HepG2 (cell line): Measurements from ENCODE around the gene ADCY9. TPM values are rescaled to one million over a fixed set of nuclear protein-coding genes. Genes with fewer than 3 reads are reported as not detected.

ENCODE experiments used
- CBX2 ChIP-seq, 2 experiments: fragments of 200-600 bp in 1 of 2; sonication (generic); formaldehyde crosslinking in 1 of 2; IDR thresholded peaks; 2 replicates each; pipeline versions ENCODE4 v1.7.0 to v1.8.1; 2018 to 2022; ENCODE audit warnings: low read depth in 2 of 2, low read length in 1 of 2, mild to moderate bottlenecking in 1 of 2, missing genetic modification reagents in 1 of 2
- FOXC1 ChIP-seq: sonication (generic); formaldehyde crosslinking; IDR thresholded peaks from 2 replicates; pipeline ENCODE4 v1.8.0; 2022; ENCODE audit warnings: mild to moderate bottlenecking, missing genetic modification reagents, borderline replicate concordance
- GATAD2A ChIP-seq: IDR thresholded peaks from 2 replicates; pipeline ENCODE4 v1.6.1; 2016
- HES4 ChIP-seq: sonication (generic); formaldehyde crosslinking; IDR thresholded peaks from 2 replicates; pipeline ENCODE4 v1.9.0; 2021; ENCODE audit warnings: mild to moderate bottlenecking, missing genetic modification reagents, borderline replicate concordance
- JDP2 ChIP-seq: sonication (generic); formaldehyde crosslinking; IDR thresholded peaks from 2 replicates; pipeline ENCODE4 v1.8.1; 2022; ENCODE audit warnings: missing genetic modification reagents, borderline replicate concordance
- RAD51 ChIP-seq: fragments of 450-650 bp; IDR thresholded peaks from 2 replicates; pipeline ENCODE4 v1.6.1; 2016; ENCODE audit warnings: borderline replicate concordance
- SIN3B ChIP-seq: fragments of 150-350 bp; IDR thresholded peaks from 2 replicates; pipeline ENCODE4 v1.6.1; 2014; ENCODE audit warnings: low read length
- ZBTB1 ChIP-seq: sonication (generic); formaldehyde crosslinking; IDR thresholded peaks from 2 replicates; pipeline ENCODE4 v1.4.0; 2020; ENCODE audit warnings: missing genetic modification reagents, borderline replicate concordance
- ZNF274 ChIP-seq: sonication (generic); formaldehyde crosslinking; IDR thresholded peaks from 2 replicates; pipeline ENCODE4 v1.5.1; 2020; ENCODE audit warnings: mild to moderate bottlenecking, missing genetic modification reagents
- ZNF326 ChIP-seq: sonication (generic); formaldehyde crosslinking; IDR thresholded peaks from 2 replicates; pipeline ENCODE4 v1.4.0; 2020; ENCODE audit warnings: missing genetic modification reagents, borderline replicate concordance
- ZNF501 ChIP-seq: sonication (generic); formaldehyde crosslinking; IDR thresholded peaks from 2 replicates; pipeline ENCODE4 v1.5.1; 2020; ENCODE audit warnings: mild to moderate bottlenecking, moderate library complexity, missing genetic modification reagents
- ZNF891 ChIP-seq: sonication (generic); formaldehyde crosslinking; IDR thresholded peaks from 2 replicates; pipeline ENCODE4 v1.5.0; 2020; ENCODE audit warnings: mild to moderate bottlenecking, missing genetic modification reagents
- ZSCAN30 ChIP-seq: sonication (generic); formaldehyde crosslinking; IDR thresholded peaks from 2 replicates; pipeline ENCODE4 v1.5.0; 2020; ENCODE audit warnings: mild to moderate bottlenecking, missing genetic modification reagents
- polyA plus RNA-seq, 8 experiments: library from polyadenylated mRNA; depleted of rRNA in 3 of 8; stranded (reverse) in 7 of 8; unstranded in 1 of 8; fragments of >200 nt; fragmentation: Illumina TruSeq in 4 of 8; extraction: Trizol in 4 of 8; gene quantifications; 2 replicates each; pipeline versions ENCODE4 v1.2.1 to v1.2.3, GENCODE V29; 2011 to 2016; ENCODE audit warnings: low read depth in 4 of 8, missing spikeins in 1 of 8, mixed read lengths in 1 of 8; ENCODE audit not compliant: insufficient read depth in 1 of 8
- total RNA-seq, 5 experiments: library from RNA; depleted of rRNA; stranded (reverse); fragments of >200 nt; fragmentation: Illumina TruSeq; extraction: Trizol; gene quantifications; 2 replicates each; pipeline ENCODE4 v1.2.3, GENCODE V29; 2016; ENCODE audit warnings: low read depth in 1 of 5
- TF ChIP-seq, protein P1 (sequence below): sonication (generic); formaldehyde crosslinking; IDR thresholded peaks from 2 replicates; pipeline ENCODE4 v1.4.0; 2020; ENCODE audit warnings: missing genetic modification reagents
- TF ChIP-seq, protein P2 (sequence below): sonication (generic); formaldehyde crosslinking; IDR thresholded peaks from 2 replicates; pipeline ENCODE4 v1.5.0; 2020; ENCODE audit warnings: mild to moderate bottlenecking, missing genetic modification reagents, borderline replicate concordance
- TF ChIP-seq, protein P3 (sequence below): sonication (generic); formaldehyde crosslinking; IDR thresholded peaks from 2 replicates; pipeline ENCODE4 v1.5.1; 2020; ENCODE audit warnings: missing genetic modification reagents, mild to moderate bottlenecking, borderline replicate concordance
- TF ChIP-seq, protein P4 (sequence below): sonication (generic); formaldehyde crosslinking; IDR thresholded peaks from 2 replicates; pipeline ENCODE4 v1.5.0; 2020; ENCODE audit warnings: mild to moderate bottlenecking, missing genetic modification reagents

The ADCY9 gene
- total and polyA plus RNA-seq, 2 of the 13 experiments (the other 11 are each of a cell fraction or from before 2014, with no cell fraction given): 11.2 to 13.9 TPM

DNA sequence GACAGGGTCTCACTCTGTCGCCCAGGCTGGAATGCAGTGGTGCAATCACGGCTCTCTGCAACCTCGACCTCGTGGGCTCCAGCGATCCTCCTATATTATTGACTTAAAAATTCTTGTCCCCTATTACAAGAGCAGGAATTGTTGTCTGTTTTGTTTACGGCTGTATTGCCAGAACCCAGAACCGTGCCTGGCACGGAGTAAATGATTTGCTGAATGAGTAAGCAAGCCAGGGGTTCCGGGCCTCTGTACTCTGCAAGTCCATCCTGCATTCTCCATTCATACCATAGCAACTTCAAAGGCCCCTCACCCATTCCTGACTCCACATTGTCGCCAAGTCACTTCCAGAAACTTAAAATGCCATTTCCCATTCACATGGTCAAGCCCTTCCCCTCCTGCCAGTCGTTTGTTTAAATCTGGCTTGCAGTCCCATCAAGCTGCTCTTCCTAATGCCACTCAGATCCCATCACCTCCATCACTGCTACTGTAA, 6.9 kb downstream of the ADCY9 start (continued):
- TF ChIP-seq, protein P1, sequence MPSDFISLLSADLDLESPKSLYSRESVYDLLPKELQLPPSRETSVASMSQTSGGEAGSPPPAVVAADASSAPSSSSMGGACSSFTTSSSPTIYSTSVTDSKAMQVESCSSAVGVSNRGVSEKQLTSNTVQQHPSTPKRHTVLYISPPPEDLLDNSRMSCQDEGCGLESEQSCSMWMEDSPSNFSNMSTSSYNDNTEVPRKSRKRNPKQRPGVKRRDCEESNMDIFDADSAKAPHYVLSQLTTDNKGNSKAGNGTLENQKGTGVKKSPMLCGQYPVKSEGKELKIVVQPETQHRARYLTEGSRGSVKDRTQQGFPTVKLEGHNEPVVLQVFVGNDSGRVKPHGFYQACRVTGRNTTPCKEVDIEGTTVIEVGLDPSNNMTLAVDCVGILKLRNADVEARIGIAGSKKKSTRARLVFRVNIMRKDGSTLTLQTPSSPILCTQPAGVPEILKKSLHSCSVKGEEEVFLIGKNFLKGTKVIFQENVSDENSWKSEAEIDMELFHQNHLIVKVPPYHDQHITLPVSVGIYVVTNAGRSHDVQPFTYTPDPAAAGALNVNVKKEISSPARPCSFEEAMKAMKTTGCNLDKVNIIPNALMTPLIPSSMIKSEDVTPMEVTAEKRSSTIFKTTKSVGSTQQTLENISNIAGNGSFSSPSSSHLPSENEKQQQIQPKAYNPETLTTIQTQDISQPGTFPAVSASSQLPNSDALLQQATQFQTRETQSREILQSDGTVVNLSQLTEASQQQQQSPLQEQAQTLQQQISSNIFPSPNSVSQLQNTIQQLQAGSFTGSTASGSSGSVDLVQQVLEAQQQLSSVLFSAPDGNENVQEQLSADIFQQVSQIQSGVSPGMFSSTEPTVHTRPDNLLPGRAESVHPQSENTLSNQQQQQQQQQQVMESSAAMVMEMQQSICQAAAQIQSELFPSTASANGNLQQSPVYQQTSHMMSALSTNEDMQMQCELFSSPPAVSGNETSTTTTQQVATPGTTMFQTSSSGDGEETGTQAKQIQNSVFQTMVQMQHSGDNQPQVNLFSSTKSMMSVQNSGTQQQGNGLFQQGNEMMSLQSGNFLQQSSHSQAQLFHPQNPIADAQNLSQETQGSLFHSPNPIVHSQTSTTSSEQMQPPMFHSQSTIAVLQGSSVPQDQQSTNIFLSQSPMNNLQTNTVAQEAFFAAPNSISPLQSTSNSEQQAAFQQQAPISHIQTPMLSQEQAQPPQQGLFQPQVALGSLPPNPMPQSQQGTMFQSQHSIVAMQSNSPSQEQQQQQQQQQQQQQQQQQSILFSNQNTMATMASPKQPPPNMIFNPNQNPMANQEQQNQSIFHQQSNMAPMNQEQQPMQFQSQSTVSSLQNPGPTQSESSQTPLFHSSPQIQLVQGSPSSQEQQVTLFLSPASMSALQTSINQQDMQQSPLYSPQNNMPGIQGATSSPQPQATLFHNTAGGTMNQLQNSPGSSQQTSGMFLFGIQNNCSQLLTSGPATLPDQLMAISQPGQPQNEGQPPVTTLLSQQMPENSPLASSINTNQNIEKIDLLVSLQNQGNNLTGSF (CRISPR knock-in tag): no peak
- TF ChIP-seq HES4 (CRISPR knock-in tag): no peak
- TF ChIP-seq ZNF326 (CRISPR knock-in tag): no peak
- TF ChIP-seq ZNF891 (CRISPR knock-in tag): no peak
- no peak for TF ChIP-seq RAD51
- TF ChIP-seq ZBTB1 (CRISPR knock-in tag): no peak
- no peak for TF ChIP-seq CBX2 (IDR thresholded peaks at IDR 0.05; ENCODE audit: low read depth, low read length)
- TF ChIP-seq CBX2 (CRISPR knock-in tag; IDR thresholded peaks at IDR 0.05; ENCODE audit: low read depth): no peak
- TF ChIP-seq, protein P2, sequence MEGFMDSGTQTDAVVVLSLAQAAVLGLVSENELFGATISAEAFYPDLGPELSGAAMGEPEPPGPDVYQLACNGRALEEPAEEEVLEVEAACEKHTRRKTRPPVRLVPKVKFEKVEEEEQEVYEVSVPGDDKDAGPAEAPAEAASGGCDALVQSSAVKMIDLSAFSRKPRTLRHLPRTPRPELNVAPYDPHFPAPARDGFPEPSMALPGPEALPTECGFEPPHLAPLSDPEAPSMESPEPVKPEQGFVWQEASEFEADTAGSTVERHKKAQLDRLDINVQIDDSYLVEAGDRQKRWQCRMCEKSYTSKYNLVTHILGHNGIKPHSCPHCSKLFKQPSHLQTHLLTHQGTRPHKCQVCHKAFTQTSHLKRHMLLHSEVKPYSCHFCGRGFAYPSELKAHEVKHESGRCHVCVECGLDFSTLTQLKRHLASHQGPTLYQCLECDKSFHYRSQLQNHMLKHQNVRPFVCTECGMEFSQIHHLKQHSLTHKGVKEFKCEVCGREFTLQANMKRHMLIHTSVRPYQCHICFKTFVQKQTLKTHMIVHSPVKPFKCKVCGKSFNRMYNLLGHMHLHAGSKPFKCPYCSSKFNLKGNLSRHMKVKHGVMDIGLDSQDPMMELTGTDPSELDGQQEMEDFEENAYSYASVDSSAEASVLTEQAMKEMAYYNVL: no peak
- TF ChIP-seq SIN3B: no peak
- no peak for TF ChIP-seq ZSCAN30 (CRISPR knock-in tag)
- TF ChIP-seq, protein P3, sequence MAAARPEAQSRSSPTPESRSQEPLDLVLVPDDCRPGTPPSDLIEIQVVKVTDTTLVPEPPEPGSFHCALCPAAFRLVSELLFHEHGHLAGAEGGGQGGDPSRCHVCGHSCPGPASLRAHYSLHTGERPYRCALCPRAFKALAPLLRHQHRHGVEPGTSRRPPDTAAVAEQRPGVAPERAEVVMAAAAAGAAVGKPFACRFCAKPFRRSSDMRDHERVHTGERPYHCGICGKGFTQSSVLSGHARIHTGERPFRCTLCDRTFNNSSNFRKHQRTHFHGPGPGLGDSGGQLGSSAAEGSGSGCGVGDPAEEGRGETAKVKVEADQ (CRISPR knock-in tag): no peak
- 0 out of 2 replicates have a peak, but pooled peaks have one; percentile 15 for TF ChIP-seq ZNF274 (CRISPR knock-in tag)
- 0 out of 2 replicates have a peak, but pooled peaks have one; percentile 21 for TF ChIP-seq ZNF501 (CRISPR knock-in tag)
- 0 out of 2 replicates have a peak, but pooled peaks have one; percentile 50 for TF ChIP-seq FOXC1 (CRISPR knock-in tag)
- peak; percentile 88 for TF ChIP-seq GATAD2A (CRISPR knock-in tag)
- TF ChIP-seq JDP2 (CRISPR knock-in tag): no peak
- TF ChIP-seq, protein P4, sequence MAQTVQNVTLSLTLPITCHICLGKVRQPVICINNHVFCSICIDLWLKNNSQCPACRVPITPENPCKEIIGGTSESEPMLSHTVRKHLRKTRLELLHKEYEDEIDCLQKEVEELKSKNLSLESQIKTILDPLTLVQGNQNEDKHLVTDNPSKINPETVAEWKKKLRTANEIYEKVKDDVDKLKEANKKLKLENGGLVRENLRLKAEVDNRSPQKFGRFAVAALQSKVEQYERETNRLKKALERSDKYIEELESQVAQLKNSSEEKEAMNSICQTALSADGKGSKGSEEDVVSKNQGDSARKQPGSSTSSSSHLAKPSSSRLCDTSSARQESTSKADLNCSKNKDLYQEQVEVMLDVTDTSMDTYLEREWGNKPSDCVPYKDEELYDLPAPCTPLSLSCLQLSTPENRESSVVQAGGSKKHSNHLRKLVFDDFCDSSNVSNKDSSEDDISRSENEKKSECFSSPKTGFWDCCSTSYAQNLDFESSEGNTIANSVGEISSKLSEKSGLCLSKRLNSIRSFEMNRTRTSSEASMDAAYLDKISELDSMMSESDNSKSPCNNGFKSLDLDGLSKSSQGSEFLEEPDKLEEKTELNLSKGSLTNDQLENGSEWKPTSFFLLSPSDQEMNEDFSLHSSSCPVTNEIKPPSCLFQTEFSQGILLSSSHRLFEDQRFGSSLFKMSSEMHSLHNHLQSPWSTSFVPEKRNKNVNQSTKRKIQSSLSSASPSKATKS (CRISPR knock-in tag): 0 out of 2 replicates have a peak, but pooled peaks have one; percentile 25
